Measurements from ENCODE around the gene TPTE.
"Not testable (repeated sequence)": the region's sequence is repeated elsewhere in the genome, so short reads cannot be mapped to it uniquely, and the experiment has no call there.

Gene TPTE

DNA sequence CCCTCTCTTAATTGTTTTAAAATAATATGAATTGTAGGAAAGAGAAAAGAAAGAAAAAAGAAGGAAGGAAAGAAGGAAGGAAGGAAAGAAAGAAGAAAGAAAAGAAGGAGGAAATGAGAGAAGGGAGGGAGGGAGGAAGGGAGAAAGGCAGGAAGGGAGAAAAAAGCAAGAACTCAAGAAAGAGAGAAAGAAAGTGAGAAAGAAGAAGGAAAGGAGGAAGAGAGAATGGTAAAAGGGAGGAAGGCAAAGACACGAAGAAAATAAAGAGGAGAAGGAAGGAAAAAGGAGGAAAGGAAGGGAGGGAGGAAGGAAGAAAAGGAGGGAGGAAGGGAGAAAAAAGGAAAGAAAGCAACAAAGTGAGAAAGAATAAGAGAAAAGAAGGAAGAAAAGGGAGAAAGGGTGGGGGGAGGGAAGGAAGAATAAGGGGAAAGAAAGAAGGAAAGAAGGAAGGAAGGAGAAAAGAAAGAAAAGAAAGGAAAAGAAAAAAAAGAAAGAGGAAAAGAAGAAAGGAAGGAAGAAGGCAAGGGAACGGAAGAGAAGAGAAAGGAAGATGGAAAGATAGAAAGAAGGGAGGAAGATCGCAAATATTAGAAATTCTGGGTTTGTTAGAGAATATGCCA is 95.9 kb downstream of the TPTE start:
- DNase-seq (ENCODE audit: low spot score), result not testable (repeated sequence)

DNA sequence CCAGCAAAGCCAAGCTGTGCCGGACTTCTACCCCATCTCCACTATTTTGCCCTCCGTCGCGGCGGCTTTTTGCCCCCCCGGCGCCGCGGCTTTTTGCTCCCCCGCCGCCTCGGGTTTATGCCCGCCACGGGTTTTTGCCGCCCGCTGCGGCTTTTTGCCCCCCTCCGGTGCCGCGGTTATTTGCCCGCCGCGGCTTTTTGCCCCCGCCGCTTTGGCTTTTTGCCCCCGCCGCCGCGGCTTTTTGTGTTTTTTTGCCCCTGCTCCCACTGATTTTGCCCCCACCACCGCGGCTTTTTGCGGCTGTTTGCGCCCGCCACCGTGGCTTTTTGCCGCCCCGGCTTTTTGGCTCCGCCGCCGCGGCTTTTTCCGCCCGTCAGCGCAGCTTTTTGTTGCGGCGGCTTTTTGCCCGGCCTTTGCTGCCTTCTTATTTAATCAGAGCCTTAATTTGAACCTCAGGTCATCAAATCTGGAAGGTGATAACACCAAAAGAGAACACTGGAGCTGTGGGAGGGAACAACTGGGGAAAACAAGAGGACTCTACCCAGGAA is 106.0 kb downstream of the TPTE start:
- DNase-seq (ENCODE audit: low spot score), result no peak

DNA sequence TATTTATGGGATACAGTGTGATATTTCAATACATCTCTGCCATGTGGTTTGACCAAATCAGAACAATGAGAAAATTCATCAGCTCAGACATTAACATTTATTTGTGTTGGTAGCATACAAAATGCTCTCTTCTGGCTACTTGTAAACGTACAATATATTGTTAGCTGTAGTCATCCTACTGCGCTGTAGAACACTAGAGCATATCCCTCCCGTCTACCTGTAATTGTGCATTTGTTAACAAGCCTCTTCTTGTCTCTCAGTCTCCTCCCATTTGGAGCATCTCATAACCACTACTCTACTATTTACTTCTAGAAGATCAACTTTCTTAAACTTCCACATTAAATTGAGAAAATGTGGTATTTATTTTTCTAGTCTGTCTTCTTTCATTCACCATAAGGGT is 107.9 kb downstream of the TPTE start:
- not testable (repeated sequence) for DNase-seq (ENCODE audit: low spot score)

DNA sequence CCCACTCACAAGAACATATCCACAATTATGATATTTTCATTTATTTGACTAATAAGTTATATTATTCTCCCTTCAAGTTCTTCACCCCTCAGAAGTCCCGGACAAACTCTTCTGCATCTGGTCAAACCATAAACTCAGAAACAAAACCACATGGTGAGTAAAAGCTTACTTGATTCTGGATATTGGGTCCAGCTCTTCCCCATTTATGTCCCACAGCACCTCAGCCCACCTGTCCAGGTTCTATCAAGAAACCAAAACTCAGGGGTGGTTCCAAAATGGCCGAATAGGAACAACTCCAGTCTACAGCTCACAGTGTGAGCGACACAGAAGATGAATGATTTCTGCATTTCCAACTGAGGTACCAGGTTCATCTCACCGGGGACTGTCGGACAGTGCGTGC is 109.4 kb downstream of the TPTE start:
- DNase-seq (ENCODE audit: low spot score), result not testable (repeated sequence)

DNA sequence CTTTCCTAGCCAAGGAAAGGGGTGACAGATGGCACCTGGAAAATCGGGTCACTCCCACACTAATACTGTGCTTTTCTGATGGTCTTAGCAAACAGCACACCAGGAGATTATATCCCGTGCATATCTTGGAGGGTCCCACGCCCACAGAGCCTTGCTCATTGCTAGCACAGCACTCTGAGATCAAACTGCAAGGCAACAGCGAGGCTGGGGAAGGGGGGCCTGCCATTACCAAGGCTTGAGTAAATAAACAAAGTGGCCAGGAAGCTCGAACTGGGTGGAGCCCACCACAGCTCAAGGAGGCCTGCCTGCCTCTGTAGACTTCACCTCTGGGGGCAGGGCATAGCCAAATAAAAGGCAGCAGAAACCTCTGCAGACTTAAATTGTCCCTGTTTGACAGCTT is 109.9 kb downstream of the TPTE start:
- DNase-seq (ENCODE audit: low spot score), result not testable (repeated sequence)

DNA sequence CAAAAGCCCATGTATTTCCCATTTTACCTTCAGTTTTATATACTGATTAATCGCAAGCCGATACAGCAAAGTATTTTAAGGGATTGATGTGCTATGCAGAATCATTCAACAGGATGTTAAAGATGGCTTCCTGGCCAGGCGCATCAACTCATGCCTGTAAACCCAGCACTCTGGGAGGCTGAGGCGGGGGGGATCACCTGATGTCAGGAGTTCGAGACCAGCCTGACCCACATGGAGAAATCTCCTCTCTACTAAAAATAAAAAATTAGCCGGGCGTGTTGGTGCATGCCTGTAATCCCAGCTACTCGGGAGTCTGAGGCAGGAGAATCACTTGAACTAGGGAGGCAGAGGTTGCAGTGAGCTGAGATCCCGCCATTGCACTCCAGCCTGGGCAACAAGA is 116.8 kb downstream of the TPTE start:
- not testable (repeated sequence) for DNase-seq (ENCODE audit: low spot score)

DNA sequence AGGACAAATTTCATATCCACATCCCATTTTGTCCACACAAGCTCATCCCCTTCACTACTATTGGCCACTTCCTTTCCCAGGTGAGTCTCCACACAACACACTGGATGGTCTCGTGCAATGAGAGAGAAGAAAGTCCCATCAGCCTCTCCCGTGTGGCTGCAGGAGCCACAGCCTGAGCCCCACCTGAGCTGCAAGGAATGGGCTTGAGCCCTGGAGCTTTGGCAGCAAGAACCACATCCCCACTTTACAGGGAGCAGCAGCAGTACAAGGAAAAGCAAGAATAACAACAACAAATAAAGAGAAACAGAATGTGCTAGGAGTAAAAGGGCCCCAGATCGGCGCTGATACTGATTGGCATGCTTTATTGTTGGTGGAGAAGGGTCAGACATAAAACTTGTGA is 117.7 kb downstream of the TPTE start:
- no peak for DNase-seq (ENCODE audit: low spot score)

DNA sequence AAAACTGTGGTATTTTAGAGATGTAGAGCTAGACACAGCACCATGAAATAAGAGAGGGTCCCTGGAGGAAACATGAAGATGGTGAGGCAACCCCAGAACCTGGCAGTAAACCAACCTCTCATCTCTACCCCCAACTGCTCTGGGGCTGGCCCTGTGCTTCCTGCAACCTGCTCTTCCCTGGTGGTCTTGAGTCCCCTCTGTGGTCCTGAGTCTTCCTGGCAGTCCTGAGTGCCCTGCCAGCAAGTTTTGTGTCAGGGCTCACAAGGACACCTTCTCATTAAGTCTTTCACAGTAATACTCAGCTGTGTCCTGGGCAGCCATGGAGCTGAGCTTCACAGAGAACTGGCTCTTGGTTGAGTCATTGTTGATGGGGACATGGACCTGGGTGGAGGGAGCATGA is 118.4 kb downstream of the TPTE start:
- not testable (repeated sequence) for DNase-seq (ENCODE audit: low spot score)

DNA sequence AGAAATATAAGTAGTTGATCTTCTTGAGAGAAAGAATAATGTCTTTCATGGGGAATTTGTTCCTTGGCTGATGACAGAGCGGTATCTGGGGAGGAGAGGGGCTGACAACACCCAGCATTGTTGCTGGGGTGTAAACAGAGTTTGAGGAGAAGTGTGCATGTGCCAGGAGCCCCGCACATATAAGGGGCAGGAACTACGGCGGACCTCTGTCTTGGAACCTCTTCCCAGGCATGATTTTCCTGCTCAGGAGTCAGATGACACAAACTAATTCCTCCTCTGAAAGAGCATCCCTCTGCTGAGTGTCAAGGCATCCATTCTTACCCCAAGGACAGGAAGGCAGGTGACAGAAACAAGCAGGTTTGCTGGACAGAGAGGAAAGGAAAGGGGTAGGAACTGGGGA is 119.1 kb downstream of the TPTE start:
- no peak for DNase-seq (ENCODE audit: low spot score)

DNA sequence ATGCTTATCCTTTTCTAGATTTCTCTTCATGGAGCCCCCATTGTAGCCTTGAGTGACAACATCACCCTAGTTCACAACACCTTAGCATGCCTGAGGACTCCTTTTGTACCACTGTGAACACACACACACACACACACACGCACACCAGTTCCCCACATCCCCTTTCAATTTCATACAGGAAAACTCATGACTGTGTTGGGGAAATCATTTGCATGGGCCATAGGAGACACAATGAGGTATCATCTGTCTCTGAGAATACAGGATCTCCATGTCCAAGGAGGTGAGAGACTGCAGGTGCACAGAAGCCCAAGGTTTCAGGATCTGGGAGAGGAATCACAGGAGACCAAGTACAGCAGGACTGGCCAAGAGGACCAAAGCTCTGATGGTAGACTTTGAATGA is 119.7 kb downstream of the TPTE start:
- DNase-seq (ENCODE audit: low spot score), result no peak

DNA sequence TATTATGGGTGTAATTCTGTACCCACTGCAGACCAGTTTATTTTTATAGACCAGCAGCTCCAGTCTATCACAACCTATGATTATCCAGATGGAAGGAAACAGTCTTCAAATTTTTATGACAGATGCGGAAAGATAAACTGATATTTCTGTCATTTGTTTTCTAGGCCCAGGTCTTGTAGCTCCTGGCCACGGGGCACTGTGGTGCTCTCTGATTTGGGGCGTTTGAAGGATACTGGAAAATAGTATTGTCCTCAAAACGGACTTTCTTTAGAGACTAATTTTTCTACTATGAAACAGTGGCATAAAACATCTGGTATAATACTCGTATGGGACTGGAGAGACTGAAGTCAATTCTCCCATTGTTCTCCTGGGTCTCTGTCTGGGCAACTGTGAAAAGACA is 124.3 kb downstream of the TPTE start:
- not testable (repeated sequence) for DNase-seq (ENCODE audit: low spot score)

DNA sequence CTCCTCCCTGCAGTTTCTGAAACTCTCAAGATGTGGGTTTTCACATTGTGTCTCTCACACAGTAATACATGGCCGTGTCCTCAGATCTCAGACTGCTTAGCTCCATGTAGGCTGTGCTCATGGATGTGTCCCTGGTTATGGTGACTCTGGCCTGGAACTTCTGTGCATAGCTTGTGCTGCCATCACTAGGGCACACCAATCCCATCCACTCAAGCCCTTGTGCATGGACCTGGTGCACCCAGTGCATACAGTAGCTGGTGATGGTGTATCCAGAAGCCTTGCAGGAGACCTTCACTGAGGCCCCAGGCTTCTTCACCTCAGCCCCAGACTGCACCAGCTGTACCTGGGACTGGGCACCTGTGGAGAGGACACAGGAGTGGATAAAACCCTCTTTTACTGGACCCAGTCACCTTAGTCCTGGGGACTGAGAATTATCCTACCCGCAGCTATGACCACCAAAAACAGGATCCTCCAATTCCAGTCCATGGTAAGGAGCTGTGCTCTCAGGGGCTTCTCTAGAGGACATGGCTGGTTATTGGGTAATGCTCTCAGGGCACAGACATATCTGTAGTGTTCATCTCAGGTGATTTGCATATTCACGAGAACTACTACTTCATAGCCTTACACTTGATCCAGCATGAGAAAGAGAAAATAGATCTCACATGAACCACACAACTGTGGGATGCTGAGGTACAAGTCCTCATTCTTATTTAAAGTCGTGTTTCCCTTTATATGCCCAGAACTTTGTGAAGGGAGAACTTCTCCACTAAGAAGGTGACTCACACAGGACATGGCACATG is 128.2 kb downstream of the TPTE start:
- not testable (repeated sequence) for DNase-seq (ENCODE audit: low spot score)

DNA sequence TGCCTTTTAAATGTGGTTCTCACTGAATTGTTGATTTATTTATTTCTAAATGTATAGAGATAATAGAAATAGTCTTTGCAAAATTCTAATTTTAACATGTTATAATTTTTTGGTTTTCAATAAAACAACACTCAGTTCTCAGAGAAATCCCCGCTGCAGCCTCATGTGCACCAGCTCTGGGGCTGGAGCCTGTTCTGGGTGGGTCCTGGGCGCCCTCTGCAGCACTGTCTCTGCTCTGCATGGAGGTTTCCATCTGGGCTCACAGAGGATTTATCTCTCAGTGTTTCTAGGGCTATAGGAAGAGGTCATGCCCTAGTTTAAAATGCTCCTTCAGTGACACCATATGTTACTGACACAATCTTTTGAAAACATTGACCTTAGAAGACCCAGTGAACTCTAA is 128.9 kb downstream of the TPTE start:
- not testable (repeated sequence) for DNase-seq (ENCODE audit: low spot score)

Measured in putamen (tissue), 1 donor.